ENCODE data around the gene TOP3A. TPM values are rescaled to one million over a fixed set of nuclear protein-coding genes. Genes with fewer than 3 reads are reported as not detected.
A peak's percentile ranks its signal among the peaks of the same experiment; 100 is the strongest.
"Not testable (repeated sequence)": the region's sequence is repeated elsewhere in the genome, so short reads cannot be mapped to it uniquely, and the experiment has no call there.

TOP3A gene
- total and polyA plus RNA-seq, 8 donors: 7.6 to 311 (median 23.5) TPM

DNA sequence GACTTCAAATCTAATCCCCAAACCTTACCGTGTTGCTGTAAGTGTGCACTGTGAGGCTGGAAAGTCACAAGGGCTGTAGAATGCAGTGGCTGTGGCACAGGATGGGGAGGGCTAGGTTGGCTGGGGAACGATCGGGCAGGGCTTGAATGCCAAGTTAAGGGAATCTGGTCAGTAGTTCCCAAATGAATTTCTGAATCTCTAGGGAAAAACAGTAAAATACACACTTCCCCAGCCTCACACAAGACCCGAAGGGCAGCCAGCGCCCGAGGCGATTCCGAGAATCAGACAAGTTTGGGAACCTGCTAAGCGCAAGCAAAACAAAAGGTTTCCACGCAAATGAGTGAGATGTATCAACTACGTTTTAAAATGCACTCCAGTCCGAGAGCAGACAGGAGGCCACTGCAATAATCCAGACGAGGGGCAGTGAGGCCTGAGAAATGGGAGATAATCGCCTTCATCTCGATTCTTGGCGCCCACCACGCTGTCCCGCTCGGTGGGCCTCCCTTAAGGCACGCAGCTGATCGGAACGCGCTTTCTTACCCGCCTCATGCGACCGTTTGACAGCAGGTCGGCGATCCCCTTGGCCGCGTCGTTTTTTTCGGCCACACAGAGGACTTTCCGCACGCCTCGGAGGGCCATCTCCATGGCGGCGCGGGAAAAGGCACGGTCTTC lies 599 bp downstream of the TOP3A start:
- peak overlapping the region; percentile 85 to 96 (median 93) for H3K27ac ChIP-seq
- no peak for TF ChIP-seq POLR2AphosphoS5 (IDR thresholded peaks at IDR 0.05)
- no peak for TF ChIP-seq EP300 (IDR thresholded peaks at IDR 0.05)
- TF ChIP-seq, protein P1, sequence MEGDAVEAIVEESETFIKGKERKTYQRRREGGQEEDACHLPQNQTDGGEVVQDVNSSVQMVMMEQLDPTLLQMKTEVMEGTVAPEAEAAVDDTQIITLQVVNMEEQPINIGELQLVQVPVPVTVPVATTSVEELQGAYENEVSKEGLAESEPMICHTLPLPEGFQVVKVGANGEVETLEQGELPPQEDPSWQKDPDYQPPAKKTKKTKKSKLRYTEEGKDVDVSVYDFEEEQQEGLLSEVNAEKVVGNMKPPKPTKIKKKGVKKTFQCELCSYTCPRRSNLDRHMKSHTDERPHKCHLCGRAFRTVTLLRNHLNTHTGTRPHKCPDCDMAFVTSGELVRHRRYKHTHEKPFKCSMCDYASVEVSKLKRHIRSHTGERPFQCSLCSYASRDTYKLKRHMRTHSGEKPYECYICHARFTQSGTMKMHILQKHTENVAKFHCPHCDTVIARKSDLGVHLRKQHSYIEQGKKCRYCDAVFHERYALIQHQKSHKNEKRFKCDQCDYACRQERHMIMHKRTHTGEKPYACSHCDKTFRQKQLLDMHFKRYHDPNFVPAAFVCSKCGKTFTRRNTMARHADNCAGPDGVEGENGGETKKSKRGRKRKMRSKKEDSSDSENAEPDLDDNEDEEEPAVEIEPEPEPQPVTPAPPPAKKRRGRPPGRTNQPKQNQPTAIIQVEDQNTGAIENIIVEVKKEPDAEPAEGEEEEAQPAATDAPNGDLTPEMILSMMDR (IDR thresholded peaks at IDR 0.05): no peak
- TF ChIP-seq POLR2A (IDR thresholded peaks at IDR 0.05): no peak
- peak overlapping the region; percentile 76 to 98 (median 98) for H3K4me3 ChIP-seq
- H3K27me3 ChIP-seq: no peaks in the 10 kb centered on the region
- 0 to 1% (median 0%) methylated on average over 22 to 39 of the region's 39 CpGs for WGBS, 5 donors
- H3K4me1 ChIP-seq: peaks cover 49 to 80% (median 65%) of the 10 kb centered on the region in 4 donors
- DNase-seq: peak in 1 of 2 donors; percentile 40
- H3K36me3 ChIP-seq: peaks cover 5 to 52% (median 39%) of the 10 kb centered on the region in 4 donors
- intact Hi-C loops (cut with DNase I; ENCODE audit: low total_unique reads): loop anchor here (10.0 kb wide), 1 partner anchor 49 kb away; the partner anchor contains the start of gene MIEF2
- H3K9me3 ChIP-seq: no peaks in the 10 kb centered on the region

DNA sequence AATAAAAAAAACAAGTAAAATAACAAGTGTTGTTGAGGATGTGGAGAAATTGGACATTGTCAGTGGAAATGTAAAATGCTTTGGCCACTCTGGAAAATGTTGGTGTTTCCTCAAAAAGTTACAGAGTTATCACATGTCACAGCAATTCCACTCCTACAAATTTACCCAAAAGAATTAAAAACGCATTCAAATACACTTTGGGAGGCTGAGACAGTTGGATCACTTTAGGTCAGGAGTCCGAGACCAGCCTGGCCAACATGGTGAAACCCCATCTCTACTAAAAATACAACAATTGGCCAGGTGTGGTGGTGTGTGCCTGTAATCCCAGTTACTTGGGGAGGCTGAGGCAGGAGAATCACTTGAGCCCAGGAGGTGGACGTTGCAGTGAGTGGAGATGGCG lies 5.6 kb downstream of the TOP3A start:
- H3K4me1 ChIP-seq: peaks cover 12 to 40% (median 24%) of the 10 kb centered on the region in 4 donors
- no peak overlapping the region for H3K27ac ChIP-seq
- no peak for DNase-seq
- no peak for TF ChIP-seq POLR2AphosphoS5 (IDR thresholded peaks at IDR 0.05)
- no peak for TF ChIP-seq EP300 (IDR thresholded peaks at IDR 0.05)
- TF ChIP-seq POLR2A (IDR thresholded peaks at IDR 0.05): no peak
- TF ChIP-seq, protein P1 (IDR thresholded peaks at IDR 0.05): no peak
- H3K9me3 ChIP-seq: no peaks in the 10 kb centered on the region
- no peaks in the 10 kb centered on the region for H3K27me3 ChIP-seq
- peaks cover 37 to 75% (median 65%) of the 10 kb centered on the region in 4 donors for H3K36me3 ChIP-seq
- intact Hi-C loops (cut with DNase I; ENCODE audit: low total_unique reads): no loop called here
- no peak overlapping the region for H3K4me3 ChIP-seq
- WGBS, 5 donors: 91 to 96% (median 94%) methylated on average over 4 of the region's 4 CpGs

DNA sequence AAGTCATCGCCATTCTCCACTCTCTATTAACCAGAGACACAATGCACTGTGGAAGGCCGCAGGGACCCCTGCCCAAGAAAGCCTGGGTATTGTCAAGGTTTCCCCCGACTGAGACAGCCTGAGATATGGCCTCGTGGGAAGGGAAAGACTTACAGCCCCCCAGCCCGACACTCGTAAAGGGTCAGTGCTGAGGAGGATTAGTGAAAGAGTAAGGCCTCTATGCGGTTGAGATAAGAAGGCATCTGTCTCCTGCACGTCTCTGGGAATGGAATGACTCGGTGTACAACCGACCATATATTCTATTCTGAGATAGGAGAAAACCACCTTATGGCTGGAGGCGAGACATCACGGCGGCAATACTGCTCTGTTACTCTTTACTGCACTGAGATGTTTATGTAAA lies 11.6 kb downstream of the TOP3A start:
- peaks cover 0 to 12% (median 2%) of the 10 kb centered on the region in 4 donors for H3K4me1 ChIP-seq
- WGBS, 5 donors: 84 to 94% (median 91%) methylated on average over 13 of the region's 13 CpGs
- H3K4me3 ChIP-seq; DNase-seq; H3K27me3 ChIP-seq; H3K9me3 ChIP-seq; intact Hi-C loops (cut with DNase I; ENCODE audit: low total_unique reads); H3K27ac ChIP-seq: not testable (repeated sequence)
- H3K36me3 ChIP-seq: peaks cover 69 to 100% (median 98%) of the 10 kb centered on the region in 4 donors

DNA sequence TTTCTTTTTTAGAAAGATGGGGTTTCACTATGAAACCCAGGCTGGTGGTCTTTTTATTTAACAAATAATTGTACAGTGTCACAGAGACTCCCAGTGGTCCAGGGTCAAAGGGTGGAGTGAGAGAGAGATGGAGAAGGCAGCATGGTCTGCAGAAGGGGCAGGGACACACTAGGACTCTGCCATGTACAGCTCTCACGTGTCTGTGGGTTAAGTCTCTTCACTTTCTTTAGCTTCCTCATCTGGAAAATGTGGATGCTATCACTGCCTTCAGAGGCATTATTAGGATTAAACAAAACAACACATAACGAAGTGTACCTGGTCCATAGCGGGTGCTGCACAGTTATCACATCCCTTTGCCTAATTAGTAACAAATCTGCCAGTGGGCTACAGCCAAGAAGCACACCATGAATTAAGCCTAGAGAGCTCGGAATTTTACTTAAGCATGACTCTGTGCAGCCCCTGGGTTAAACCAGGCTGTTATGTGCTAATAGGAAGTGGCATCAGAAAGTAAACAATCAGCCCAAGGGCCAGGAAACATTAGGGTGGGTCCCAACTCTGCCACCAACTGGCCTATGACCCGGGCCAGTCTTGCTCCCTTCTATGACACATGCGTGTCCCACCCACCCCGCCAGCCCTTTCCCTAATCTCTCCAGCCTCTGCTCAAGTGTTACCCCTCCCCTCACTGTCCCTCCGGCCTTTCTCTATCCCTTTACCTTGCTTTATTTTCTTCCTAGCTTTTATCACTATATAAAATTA lies 13.9 kb downstream of the TOP3A start:
- Histone ChIP-seq H3K27ac (peak overlapping the region in 2 of 5 donors; percentile 30 to 38), H3K9me3 (no peaks in the 10 kb centered on the region), H3K4me3 (no peak overlapping the region), H3K36me3 (peaks cover 49 to 94% (median 90%) of the 10 kb centered on the region in 4 donors), H3K27me3 (no peaks in the 10 kb centered on the region), H3K4me1 (peaks cover 0 to 12% (median 2%) of the 10 kb centered on the region in 4 donors)
- TF ChIP-seq EP300 (IDR thresholded peaks at IDR 0.05) (no peak), POLR2AphosphoS5 (IDR thresholded peaks at IDR 0.05) (no peak), POLR2A (IDR thresholded peaks at IDR 0.05) (no peak)
- TF ChIP-seq, protein P1 (IDR thresholded peaks at IDR 0.05): no peak
- 69 to 84% (median 78%) methylated on average over 8 of the region's 8 CpGs for WGBS, 5 donors
- intact Hi-C loops (cut with DNase I; ENCODE audit: low total_unique reads): no loop called here
- DNase-seq: peak; percentile 33 to 42

DNA sequence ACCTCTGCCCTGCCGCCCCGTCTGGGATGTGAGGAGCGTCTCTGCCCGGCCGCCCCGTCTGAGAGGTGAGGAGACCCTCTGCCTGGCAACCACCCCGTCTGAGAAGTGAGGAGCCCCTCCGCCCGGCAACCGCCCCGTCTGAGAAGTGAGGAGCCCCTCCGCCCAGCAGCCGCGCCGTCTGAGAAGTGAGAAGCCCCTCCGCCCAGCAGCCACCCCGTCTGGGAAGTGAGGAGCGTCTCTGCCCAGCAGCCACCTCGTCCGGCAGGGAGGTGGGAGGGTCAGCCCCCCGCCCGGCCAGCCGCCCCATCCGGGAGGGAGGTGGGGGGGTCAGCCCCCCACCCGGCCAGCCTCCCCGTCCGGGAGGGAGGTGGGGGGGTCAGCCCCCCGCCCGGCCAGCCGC lies 16.7 kb downstream of the TOP3A start:
- DNase-seq; H3K27me3 ChIP-seq; H3K27ac ChIP-seq; intact Hi-C loops (cut with DNase I; ENCODE audit: low total_unique reads); H3K4me3 ChIP-seq; H3K9me3 ChIP-seq: not testable (repeated sequence)
- H3K36me3 ChIP-seq: peaks cover 42 to 94% (median 90%) of the 10 kb centered on the region in 4 donors
- peaks cover 0 to 12% (median 2%) of the 10 kb centered on the region in 4 donors for H3K4me1 ChIP-seq
- 73 to 98% (median 93%) methylated on average over 2 to 28 of the region's 30 CpGs for WGBS, 5 donors
